ENCODE results near the gene PRKAG2. TPM values are rescaled to one million over a fixed set of nuclear protein-coding genes. Genes with fewer than 3 reads are reported as not detected.

Gene PRKAG2
- total and polyA plus RNA-seq, 2 of the 13 experiments (the other 11 are each of a cell fraction or from before 2014, with no cell fraction given), result 0.90 to 1.3 TPM

DNA sequence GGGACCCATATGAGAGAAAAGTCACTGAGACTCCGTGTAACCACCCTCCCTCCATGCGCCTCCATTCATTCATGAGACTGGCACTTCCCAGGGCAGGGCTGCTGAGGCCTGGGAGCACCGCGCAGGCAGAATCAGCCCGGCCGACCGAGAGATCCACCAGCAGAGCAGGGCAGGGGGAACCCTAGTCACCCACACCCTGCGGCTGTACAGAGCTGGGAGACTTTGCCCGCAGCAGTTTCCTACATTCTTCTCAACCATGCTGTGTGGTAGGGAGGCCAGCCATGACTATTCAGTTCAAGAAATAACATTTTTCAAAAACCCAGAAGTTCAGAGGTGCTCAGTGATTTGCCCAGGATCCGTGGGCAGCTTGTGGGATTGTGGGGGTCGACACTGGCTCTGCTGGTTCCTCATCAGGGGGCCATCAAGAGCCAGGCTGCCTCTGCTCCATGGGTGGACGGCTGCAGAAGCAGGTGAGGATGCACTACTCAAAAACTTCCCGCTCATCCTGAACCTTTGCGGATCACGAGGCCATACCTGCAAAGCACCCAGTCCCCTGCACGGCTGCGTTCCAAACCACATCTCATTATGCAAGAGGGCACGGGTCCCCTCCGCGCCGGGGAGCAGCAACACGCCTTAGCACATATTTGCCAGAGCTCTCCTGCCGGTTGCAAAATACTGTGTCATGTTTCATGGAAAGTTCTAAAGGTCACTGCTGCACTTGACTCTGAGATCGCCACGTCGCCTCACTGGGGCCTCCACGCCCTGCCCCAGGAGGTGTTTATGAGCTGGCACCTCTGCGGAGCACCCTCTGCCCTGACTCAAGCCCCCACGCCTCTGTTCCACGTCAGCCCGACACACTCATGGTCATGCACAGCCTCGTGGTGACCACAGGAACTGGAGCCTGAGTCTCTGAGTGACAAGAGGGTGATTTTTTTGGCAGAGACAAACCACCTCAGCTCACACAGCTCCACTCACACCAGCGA, 132.0 kb downstream of the PRKAG2 start (continued):
- TF ChIP-seq, protein P1, sequence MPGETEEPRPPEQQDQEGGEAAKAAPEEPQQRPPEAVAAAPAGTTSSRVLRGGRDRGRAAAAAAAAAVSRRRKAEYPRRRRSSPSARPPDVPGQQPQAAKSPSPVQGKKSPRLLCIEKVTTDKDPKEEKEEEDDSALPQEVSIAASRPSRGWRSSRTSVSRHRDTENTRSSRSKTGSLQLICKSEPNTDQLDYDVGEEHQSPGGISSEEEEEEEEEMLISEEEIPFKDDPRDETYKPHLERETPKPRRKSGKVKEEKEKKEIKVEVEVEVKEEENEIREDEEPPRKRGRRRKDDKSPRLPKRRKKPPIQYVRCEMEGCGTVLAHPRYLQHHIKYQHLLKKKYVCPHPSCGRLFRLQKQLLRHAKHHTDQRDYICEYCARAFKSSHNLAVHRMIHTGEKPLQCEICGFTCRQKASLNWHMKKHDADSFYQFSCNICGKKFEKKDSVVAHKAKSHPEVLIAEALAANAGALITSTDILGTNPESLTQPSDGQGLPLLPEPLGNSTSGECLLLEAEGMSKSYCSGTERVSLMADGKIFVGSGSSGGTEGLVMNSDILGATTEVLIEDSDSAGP (CRISPR knock-in tag; IDR thresholded peaks at IDR 0.05; ENCODE audit: borderline replicate concordance), result peak; percentile 80
- TF ChIP-seq ESRRA (CRISPR knock-in tag; IDR thresholded peaks at IDR 0.05; ENCODE audit: low read depth), result peak; percentile 66; the same call in 1 of the 2 replicates
- peak; percentile 88 for TF ChIP-seq ZNF503 (CRISPR knock-in tag; IDR thresholded peaks at IDR 0.05)
- TF ChIP-seq SAP130 (CRISPR knock-in tag; IDR thresholded peaks at IDR 0.05; ENCODE audit: low read depth), result peak; percentile 80
- TF ChIP-seq PLRG1 (conservative IDR thresholded peaks at IDR 0.05), result no peak
- peak; percentile 94; the same call in 1 of the 2 replicates for TF ChIP-seq IRF9 (CRISPR knock-in tag; IDR thresholded peaks at IDR 0.05; ENCODE audit: borderline replicate concordance)
- TF ChIP-seq FOXP1 (IDR thresholded peaks at IDR 0.05), result no peak
- peak; percentile 68 for TF ChIP-seq FOXP1 (CRISPR knock-in tag; IDR thresholded peaks at IDR 0.05)
- 0 out of 2 replicates have a peak, but pooled peaks have one; percentile 50 for TF ChIP-seq TOE1 (CRISPR knock-in tag; IDR thresholded peaks at IDR 0.05)
- no peak for TF ChIP-seq CHD4 (IDR thresholded peaks at IDR 0.05; ENCODE audit: borderline replicate concordance, low read length)
- TF ChIP-seq, protein P2, sequence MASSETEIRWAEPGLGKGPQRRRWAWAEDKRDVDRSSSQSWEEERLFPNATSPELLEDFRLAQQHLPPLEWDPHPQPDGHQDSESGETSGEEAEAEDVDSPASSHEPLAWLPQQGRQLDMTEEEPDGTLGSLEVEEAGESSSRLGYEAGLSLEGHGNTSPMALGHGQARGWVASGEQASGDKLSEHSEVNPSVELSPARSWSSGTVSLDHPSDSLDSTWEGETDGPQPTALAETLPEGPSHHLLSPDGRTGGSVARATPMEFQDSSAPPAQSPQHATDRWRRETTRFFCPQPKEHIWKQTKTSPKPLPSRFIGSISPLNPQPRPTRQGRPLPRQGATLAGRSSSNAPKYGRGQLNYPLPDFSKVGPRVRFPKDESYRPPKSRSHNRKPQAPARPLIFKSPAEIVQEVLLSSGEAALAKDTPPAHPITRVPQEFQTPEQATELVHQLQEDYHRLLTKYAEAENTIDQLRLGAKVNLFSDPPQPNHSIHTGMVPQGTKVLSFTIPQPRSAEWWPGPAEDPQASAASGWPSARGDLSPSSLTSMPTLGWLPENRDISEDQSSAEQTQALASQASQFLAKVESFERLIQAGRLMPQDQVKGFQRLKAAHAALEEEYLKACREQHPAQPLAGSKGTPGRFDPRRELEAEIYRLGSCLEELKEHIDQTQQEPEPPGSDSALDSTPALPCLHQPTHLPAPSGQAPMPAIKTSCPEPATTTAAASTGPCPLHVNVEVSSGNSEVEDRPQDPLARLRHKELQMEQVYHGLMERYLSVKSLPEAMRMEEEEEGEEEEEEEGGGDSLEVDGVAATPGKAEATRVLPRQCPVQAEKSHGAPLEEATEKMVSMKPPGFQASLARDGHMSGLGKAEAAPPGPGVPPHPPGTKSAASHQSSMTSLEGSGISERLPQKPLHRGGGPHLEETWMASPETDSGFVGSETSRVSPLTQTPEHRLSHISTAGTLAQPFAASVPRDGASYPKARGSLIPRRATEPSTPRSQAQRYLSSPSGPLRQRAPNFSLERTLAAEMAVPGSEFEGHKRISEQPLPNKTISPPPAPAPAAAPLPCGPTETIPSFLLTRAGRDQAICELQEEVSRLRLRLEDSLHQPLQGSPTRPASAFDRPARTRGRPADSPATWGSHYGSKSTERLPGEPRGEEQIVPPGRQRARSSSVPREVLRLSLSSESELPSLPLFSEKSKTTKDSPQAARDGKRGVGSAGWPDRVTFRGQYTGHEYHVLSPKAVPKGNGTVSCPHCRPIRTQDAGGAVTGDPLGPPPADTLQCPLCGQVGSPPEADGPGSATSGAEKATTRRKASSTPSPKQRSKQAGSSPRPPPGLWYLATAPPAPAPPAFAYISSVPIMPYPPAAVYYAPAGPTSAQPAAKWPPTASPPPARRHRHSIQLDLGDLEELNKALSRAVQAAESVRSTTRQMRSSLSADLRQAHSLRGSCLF (CRISPR knock-in tag; IDR thresholded peaks at IDR 0.05; ENCODE audit: borderline replicate concordance), result no peak
- TF ChIP-seq HMGXB3 (CRISPR knock-in tag; IDR thresholded peaks at IDR 0.05; ENCODE audit: borderline replicate concordance), result peak; percentile 71; the same call in 1 of the 2 replicates
- peak; percentile 91; the same call in 1 of the 2 replicates for TF ChIP-seq FOXK1 (CRISPR knock-in tag; IDR thresholded peaks at IDR 0.05; ENCODE audit: borderline replicate concordance, low read depth)
